HFFc6 (cell line): Measurements from ENCODE around the gene LTB4R. TPM values are rescaled to one million over a fixed set of nuclear protein-coding genes. Genes with fewer than 3 reads are reported as not detected.

Experiments used
- DNase-seq: peaks from one replicate; pipeline ENCODE4 v3.0.0-alpha.2; 2018
- H3K27ac Mint-ChIP-seq: 2 replicates; pipeline ENCODE4 v1.8.0; 2020; ENCODE audit warnings: mild to moderate bottlenecking, mixed read lengths
- H3K27me3 Mint-ChIP-seq: 2 replicates; pipeline ENCODE4 v1.8.0; 2021; ENCODE audit warnings: mild to moderate bottlenecking, moderate library complexity, mixed read lengths; ENCODE audit not compliant: insufficient read depth
- H3K36me3 Mint-ChIP-seq: 2 replicates; pipeline ENCODE4 v1.8.0; 2021; ENCODE audit warnings: low read depth, mixed read lengths
- H3K4me1 Mint-ChIP-seq: 2 replicates; pipeline ENCODE4 v1.8.0; 2020; ENCODE audit warnings: low read depth, mixed read lengths
- H3K4me3 Mint-ChIP-seq: 2 replicates; pipeline ENCODE4 v1.8.0; 2020; ENCODE audit warnings: mild to moderate bottlenecking, moderate library complexity, mixed read lengths
- H3K9me3 Mint-ChIP-seq: 2 replicates; pipeline ENCODE4 v1.8.0; 2020; ENCODE audit warnings: mild to moderate bottlenecking, mixed read lengths
- total RNA-seq, 6 experiments: library from RNA; stranded (reverse); fragmentation: NEBNext Ultra II Directional; extraction: Animal tissue kit (Norgen Biotek cat#: 25700); gene quantifications; 2 replicates in 1 of 6; 3 replicates in 5 of 6; pipeline ENCODE4 v1.2.3, GENCODE V29; 2021
- TF ChIP-seq, protein P1 (sequence below): fragments of 200-600 bp; sonication (generic); IDR thresholded peaks from 2 replicates; pipeline ENCODE4 v1.5.0; 2021; ENCODE audit warnings: antibody characterized with exemption, mild to moderate bottlenecking

Gene LTB4R
- total RNA-seq, 6 experiments from 2014 or later = 1.5 to 2.9 (median 1.9) TPM

DNA sequence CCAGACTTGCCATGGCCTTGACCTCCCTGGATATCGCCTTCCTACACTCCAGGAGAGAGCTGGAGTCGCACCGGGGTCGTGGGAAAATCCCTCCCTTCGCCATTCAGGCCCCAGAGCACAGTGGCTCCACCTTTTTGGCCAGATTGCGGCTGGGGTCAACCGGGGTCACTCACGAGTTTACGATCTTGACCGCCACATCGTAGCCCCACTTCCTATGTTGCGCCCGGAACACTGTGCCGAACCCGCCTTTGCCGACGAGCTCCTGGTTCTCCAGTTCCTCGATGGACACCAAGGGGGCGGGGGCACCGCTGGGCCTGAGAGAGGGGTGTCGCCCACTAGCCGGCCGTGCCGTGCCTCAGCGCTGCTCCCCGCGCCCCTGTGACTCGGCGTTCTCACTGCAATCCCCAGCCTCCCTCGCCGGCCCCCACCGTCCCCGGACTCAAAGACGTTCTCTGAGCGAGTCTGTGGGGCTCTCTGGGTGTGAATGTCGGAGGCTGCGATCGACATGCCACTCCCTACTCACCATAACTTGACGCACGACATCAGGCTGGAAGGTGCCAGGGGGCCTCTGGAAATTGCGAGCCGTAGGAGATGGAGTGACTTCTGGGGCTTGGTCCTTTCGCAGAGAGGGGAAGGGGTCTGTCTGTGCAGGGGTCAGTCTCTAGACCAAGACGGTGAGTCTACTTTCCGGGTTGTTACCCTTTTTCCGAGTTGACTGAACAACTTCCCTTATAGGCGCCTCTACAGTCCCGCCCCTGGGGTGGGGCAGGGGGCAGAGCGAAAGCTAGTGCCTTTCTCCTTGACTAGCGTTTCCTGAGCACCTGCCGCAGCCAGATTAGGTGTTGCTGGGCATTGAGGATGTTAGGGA lies 28.2 kb downstream of the LTB4R start, which contains the start of gene RIPK3:
RIPK3 (minus strand) TSS at position 708 of the 868 bp plus-strand sequence; CDS start at position 543, 165 bp downstream.
- H3K27me3 Mint-ChIP-seq = peaks cover 52% of the 10 kb centered on the region
- H3K4me1 Mint-ChIP-seq = peaks cover 5% of the 10 kb centered on the region; the same call in 1 of the 2 replicates
- TF ChIP-seq, protein P1, sequence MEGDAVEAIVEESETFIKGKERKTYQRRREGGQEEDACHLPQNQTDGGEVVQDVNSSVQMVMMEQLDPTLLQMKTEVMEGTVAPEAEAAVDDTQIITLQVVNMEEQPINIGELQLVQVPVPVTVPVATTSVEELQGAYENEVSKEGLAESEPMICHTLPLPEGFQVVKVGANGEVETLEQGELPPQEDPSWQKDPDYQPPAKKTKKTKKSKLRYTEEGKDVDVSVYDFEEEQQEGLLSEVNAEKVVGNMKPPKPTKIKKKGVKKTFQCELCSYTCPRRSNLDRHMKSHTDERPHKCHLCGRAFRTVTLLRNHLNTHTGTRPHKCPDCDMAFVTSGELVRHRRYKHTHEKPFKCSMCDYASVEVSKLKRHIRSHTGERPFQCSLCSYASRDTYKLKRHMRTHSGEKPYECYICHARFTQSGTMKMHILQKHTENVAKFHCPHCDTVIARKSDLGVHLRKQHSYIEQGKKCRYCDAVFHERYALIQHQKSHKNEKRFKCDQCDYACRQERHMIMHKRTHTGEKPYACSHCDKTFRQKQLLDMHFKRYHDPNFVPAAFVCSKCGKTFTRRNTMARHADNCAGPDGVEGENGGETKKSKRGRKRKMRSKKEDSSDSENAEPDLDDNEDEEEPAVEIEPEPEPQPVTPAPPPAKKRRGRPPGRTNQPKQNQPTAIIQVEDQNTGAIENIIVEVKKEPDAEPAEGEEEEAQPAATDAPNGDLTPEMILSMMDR = no peak
- H3K36me3 Mint-ChIP-seq = no peaks in the 10 kb centered on the region
- no peak within 1 kb of the TSS for H3K27ac Mint-ChIP-seq
- no peak for DNase-seq
- H3K9me3 Mint-ChIP-seq = no peaks in the 10 kb centered on the region
- no peak within 1 kb of the TSS for H3K4me3 Mint-ChIP-seq

DNA sequence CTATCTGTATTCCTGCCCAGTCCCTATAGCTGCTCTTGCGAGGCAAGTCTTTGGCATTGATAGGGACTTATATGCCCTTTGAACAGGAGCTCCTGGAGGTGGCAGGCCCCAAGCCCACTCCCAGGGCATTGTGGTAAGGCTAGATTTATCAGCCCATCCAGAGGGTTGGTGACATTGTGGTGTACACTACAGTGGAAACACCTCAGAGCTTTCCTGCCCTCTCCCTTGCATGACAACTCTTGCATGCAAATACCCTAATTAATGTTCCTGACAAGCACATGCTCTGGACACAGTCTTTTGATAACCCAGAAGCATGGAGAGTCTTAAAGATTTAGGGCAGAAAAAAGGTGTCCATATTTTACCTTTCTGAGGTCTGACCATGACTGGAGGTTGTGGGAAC lies 29.3 kb downstream of the LTB4R start:
- Mint-ChIP-seq H3K4me3 (no peak overlapping the region), H3K9me3 (no peaks in the 10 kb centered on the region), H3K27me3 (peaks cover 52% of the 10 kb centered on the region), H3K4me1 (no peaks in the 10 kb centered on the region; the same call in 1 of the 2 replicates), H3K36me3 (no peaks in the 10 kb centered on the region), H3K27ac (no peak overlapping the region)
- TF ChIP-seq, protein P1 = no peak
- no peak for DNase-seq

DNA sequence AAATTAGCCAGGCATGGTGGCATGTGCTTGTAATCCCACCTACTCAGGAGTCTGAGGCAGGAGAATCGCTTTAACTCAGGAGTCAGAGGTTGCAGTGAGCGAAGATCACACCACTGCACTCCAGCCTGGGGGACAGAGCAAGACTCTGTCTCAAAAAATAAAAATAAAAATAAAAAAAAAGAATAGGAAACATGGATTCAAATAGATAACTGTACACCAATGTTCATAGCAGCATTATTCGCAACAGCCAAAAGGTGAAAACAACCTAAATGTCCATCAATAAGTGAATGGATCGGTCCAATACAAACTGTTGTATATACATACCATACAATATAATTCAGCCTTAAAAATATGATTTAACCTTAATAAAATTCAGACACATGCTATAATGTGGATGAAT lies 31.6 kb downstream of the LTB4R start:
- TF ChIP-seq, protein P1 = no peak
- Mint-ChIP-seq H3K4me1 (no peaks in the 10 kb centered on the region), H3K27me3 (peaks cover 39% of the 10 kb centered on the region), H3K27ac (no peak overlapping the region), H3K36me3 (no peaks in the 10 kb centered on the region), H3K4me3 (no peak overlapping the region), H3K9me3 (no peaks in the 10 kb centered on the region)
- no peak for DNase-seq

DNA sequence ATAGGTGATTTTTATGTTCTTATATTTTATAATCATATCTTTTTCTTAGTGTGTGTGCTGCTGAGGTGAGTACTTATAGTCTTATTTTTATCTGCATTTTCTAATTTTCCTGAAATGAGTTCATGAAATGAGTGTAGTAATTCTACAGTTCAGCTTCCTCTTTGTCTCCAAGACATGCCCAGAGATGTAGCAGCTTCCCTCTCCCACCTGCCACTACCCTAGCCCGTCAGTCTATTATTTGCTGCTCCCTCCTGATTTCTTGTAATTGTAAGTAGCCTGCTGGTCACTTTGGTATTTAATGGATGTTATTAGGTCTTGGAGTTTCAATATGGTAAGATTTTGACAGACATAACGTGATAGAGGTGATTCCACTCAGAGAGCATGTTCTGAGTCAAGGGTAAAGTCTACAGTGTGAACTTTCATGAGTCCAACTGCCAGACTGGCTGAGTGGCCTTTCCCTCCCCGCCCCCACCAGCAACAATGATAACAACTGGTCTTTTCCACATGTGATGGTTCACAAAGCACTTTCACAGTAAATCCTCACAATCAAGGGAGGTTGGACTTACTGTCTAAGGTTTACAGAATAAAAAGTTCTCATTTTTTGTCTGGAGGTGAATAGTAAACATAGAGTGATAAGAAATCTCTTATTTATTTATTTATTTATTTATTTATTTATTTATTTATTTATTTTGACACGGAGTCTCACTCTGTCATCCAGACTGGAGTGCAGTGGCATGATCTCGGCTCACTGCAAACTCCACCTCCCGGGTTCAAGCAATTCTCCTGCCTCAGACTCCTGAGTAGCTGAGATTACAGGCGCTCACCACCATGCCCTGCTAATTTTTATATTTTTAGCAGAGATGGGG lies 32.7 kb downstream of the LTB4R start:
- Mint-ChIP-seq H3K4me3 (no peak overlapping the region), H3K4me1 (no peaks in the 10 kb centered on the region), H3K9me3 (no peaks in the 10 kb centered on the region), H3K27me3 (peaks cover 32% of the 10 kb centered on the region), H3K36me3 (no peaks in the 10 kb centered on the region), H3K27ac (no peak overlapping the region)
- TF ChIP-seq, protein P1 = no peak
- DNase-seq = no peak

DNA sequence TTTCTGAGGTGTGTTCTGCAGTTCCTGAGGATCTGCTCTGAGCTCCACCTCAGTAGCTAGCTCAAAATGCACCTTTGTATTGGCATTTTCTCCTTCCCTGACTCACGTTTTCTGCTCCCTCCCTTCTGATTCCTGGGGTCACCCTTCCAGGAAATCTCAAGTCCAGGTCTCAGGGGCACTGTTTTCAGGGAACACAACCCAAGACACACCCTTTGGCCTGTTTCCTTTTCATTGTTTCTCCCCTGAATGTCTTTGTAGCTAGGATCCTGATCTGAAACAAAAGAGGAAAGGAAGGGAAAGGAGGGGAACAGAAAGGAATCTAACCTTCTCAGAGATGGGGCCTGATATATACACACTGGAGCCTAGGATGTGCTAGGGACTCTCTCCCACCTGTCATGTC lies 35.8 kb downstream of the LTB4R start:
- Mint-ChIP-seq H3K27me3 (peaks cover 23% of the 10 kb centered on the region), H3K27ac (no peak overlapping the region), H3K9me3 (no peaks in the 10 kb centered on the region), H3K4me3 (no peak overlapping the region), H3K36me3 (no peaks in the 10 kb centered on the region), H3K4me1 (peaks cover 20% of the 10 kb centered on the region)
- TF ChIP-seq, protein P1 = no peak
- no peak for DNase-seq
